ENCODE data around the gene SSTR5.

SSTR5 gene

DNA sequence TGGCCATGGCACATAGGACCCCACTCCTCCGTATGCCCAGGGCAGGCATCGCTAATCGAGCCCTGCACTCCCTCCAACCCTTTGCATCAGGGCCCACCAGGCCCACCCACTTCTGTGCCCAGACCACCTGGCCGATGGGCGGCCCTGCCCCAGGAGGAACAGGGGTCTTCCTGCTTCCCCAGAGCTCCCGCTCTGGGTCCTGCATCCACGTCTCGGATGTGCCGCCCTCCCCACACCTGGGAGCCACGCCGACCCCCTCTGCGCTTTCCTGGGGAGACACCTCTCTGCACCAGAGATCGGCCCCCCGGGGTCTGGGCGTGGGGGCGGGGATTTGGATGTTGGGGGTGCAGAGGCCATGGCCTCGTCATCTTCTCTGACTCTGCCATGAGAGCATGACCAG lies 21.1 kb upstream of the SSTR5 start:
- TF ChIP-seq SUZ12 (IDR thresholded peaks at IDR 0.05; ENCODE audit: extremely low read depth, insufficient read depth, insufficient read length) (no peak), ZNF274 (IDR thresholded peaks at IDR 0.05; ENCODE audit: low read depth, low read length) (no peak), YY1 (IDR thresholded peaks at IDR 0.05; ENCODE audit: insufficient read depth, insufficient read length) (no peak)
- Histone ChIP-seq H3K36me3 (ENCODE audit: insufficient read depth, insufficient read length, low read length) (no peaks in the 10 kb centered on the region), H3K4me3 (ENCODE audit: insufficient read length, low read depth) (no peak overlapping the region), H3K27me3 (ENCODE audit: insufficient read depth, insufficient read length) (no peaks in the 10 kb centered on the region), H3K4me1 (ENCODE audit: insufficient read depth, insufficient read length) (peaks cover 19% of the 10 kb centered on the region), H3K9ac (ENCODE audit: insufficient read length, low read depth) (peak overlapping the region; percentile 8), H3K9me3 (ENCODE audit: insufficient read depth, low read length) (no peaks in the 10 kb centered on the region)
- DNase-seq (ENCODE audit: low read depth, low spot score): no peak

DNA sequence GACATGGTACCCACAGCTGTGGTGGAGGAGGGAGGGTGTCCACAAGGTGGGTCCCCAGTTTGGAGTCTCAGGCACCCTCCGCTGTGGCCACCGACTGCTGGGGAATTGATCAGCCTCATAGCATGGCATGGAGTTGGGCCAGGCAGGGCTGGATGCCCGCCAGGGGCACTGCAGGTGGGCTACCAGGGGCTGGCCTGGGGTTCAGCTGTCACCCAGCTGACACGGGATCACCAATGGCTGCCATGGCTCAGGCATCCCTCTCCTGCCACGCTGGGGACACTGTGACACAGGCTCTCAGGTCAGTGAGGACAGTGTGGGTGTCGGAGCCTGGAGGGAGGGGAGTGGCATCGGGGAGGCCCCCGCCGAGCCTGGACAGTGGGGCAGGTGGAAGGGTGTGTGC lies 19.8 kb upstream of the SSTR5 start:
- no peak for DNase-seq (ENCODE audit: low read depth, low spot score)
- Histone ChIP-seq H3K9ac (ENCODE audit: insufficient read length, low read depth) (peak overlapping the region; percentile 42), H3K27me3 (ENCODE audit: insufficient read depth, insufficient read length) (no peaks in the 10 kb centered on the region), H3K4me3 (ENCODE audit: insufficient read length, low read depth) (no peak overlapping the region), H3K4me1 (ENCODE audit: insufficient read depth, insufficient read length) (peaks cover 18% of the 10 kb centered on the region), H3K36me3 (ENCODE audit: insufficient read depth, insufficient read length, low read length) (no peaks in the 10 kb centered on the region), H3K9me3 (ENCODE audit: insufficient read depth, low read length) (no peaks in the 10 kb centered on the region; the same call in 1 of the 2 replicates)
- no peak for TF ChIP-seq YY1 (IDR thresholded peaks at IDR 0.05; ENCODE audit: insufficient read depth, insufficient read length)

DNA sequence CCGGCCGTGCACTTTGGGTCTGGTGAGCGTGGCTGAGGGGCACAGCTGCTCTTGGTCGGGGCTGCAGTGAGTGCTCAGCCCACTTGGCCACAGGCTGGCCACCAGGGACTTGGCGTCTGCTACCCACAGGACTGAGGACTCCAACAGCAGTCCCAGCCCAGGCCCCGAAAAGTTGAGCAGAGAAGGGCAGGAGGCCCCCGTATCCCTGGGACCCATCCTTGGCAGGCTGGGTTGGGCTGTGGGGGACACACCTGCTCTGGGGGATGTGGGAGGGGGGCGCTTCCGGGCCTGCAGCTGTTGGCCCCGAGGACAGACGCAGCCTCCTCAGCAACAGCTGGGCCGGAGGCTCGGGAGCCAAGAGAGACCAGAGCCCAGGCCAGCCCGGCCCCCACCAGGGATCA lies 19.4 kb upstream of the SSTR5 start:
- H3K36me3 ChIP-seq (ENCODE audit: insufficient read depth, insufficient read length, low read length): no peaks in the 10 kb centered on the region
- H3K9me3 ChIP-seq (ENCODE audit: insufficient read depth, low read length): no peaks in the 10 kb centered on the region; the same call in 1 of the 2 replicates
- H3K9ac ChIP-seq (ENCODE audit: insufficient read length, low read depth): peak overlapping the region; percentile 42
- TF ChIP-seq SUZ12 (IDR thresholded peaks at IDR 0.05; ENCODE audit: extremely low read depth, insufficient read depth, insufficient read length) (no peak), YY1 (IDR thresholded peaks at IDR 0.05; ENCODE audit: insufficient read depth, insufficient read length) (no peak), ZNF274 (IDR thresholded peaks at IDR 0.05; ENCODE audit: low read depth, low read length) (no peak)
- peaks cover 14% of the 10 kb centered on the region for H3K4me1 ChIP-seq (ENCODE audit: insufficient read depth, insufficient read length)
- no peak overlapping the region for H3K4me3 ChIP-seq (ENCODE audit: insufficient read length, low read depth)
- H3K27me3 ChIP-seq (ENCODE audit: insufficient read depth, insufficient read length): no peaks in the 10 kb centered on the region
- no peak for DNase-seq (ENCODE audit: low read depth, low spot score)

DNA sequence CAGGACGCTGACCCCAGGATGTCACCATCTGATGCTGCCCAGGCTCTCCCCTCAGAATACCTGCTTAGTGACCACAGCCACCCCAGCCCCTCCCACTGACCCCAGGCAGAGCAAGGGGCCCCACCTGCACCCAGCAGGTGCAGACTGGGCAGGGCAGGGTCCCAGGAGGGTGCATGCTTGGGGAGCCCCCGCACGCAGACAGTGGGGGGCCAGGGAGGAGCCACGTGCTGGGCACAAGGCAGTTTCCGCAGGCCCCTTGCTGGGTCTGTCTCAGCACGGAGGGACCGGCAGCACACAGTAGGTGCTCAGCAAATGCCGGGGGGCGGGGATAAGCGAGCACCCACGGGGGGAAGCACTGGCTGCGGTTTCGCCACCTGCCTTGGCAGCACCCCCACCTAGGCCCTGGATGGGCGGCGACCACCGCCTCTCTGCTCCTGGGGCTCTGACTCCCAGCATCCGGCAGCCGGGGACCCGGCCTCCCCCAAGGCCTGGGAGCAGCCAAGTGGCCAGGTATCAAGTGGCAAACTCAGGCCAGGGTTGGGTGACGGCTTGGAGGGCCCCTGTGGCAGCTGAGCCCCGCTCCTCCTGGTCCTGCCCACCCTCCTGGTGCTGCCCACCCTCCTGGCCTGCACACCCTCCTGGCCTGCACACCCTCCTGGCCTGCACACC lies 18.7 kb upstream of the SSTR5 start:
- no peak overlapping the region for H3K4me3 ChIP-seq (ENCODE audit: insufficient read length, low read depth)
- H3K9ac ChIP-seq (ENCODE audit: insufficient read length, low read depth): no peak overlapping the region
- DNase-seq (ENCODE audit: low read depth, low spot score): no peak
- TF ChIP-seq ZNF274 (IDR thresholded peaks at IDR 0.05; ENCODE audit: low read depth, low read length): no peak
- TF ChIP-seq YY1 (IDR thresholded peaks at IDR 0.05; ENCODE audit: insufficient read depth, insufficient read length): no peak
- TF ChIP-seq SUZ12 (IDR thresholded peaks at IDR 0.05; ENCODE audit: extremely low read depth, insufficient read depth, insufficient read length): no peak
- peaks cover 3% of the 10 kb centered on the region; the same call in 1 of the 2 replicates for H3K9me3 ChIP-seq (ENCODE audit: insufficient read depth, low read length)
- no peaks in the 10 kb centered on the region for H3K27me3 ChIP-seq (ENCODE audit: insufficient read depth, insufficient read length)
- H3K4me1 ChIP-seq (ENCODE audit: insufficient read depth, insufficient read length): peaks cover 9% of the 10 kb centered on the region
- H3K36me3 ChIP-seq (ENCODE audit: insufficient read depth, insufficient read length, low read length): no peaks in the 10 kb centered on the region

DNA sequence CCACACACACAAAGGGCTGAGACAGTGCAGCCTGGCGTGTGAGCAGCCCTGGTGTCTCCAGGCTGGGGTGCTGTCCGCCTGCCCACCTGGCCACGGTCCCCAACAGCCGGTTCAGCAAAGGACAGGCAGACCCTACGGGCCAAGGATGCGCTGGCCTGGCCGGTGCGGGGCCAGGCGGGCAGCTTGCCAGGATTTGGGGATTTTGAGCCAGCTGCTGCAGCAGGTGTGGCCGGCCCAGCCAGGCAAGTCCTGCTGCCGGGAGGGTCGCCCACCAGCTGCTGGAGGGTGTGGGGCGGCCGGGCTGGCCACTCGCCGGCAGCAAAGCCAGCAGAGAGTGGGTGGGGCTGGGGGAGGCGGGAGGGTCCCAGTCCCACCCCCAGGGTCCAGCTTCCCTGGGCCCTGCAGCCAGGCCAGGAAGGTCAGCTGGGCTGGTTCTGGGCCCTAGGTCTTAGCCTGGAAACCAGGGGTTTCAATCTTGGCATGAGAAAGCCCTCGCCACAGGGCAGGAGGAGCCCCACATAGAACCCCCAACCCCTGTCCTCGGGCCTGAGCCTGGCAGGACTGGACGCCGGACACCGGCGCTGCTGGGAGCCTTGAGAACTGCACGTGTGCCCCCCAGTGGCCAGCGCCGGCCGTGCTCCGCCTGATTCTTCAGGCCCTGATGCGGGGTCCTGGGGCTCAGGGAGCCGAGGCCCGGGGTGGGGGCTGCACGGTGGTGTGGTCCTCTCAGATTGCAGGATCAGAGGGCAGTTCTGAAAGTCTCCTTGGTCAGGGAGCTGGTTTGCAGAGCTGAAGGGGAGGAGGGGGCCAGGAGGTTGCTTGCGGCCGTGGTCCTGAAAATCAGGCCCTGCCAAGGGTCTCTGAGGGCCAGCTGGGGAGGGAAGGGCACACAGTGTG lies 17.6 kb upstream of the SSTR5 start:
- peak; percentile 30 for DNase-seq (ENCODE audit: low read depth, low spot score)
- H3K36me3 ChIP-seq (ENCODE audit: insufficient read depth, insufficient read length, low read length): no peaks in the 10 kb centered on the region
- peaks cover 3% of the 10 kb centered on the region for H3K4me1 ChIP-seq (ENCODE audit: insufficient read depth, insufficient read length)
- H3K4me3 ChIP-seq (ENCODE audit: insufficient read length, low read depth): no peak overlapping the region
- peaks cover 9% of the 10 kb centered on the region for H3K9me3 ChIP-seq (ENCODE audit: insufficient read depth, low read length)
- H3K9ac ChIP-seq (ENCODE audit: insufficient read length, low read depth): peak overlapping the region; percentile 56
- H3K27me3 ChIP-seq (ENCODE audit: insufficient read depth, insufficient read length): no peaks in the 10 kb centered on the region
- TF ChIP-seq YY1 (IDR thresholded peaks at IDR 0.05; ENCODE audit: insufficient read depth, insufficient read length) (no peak), SUZ12 (IDR thresholded peaks at IDR 0.05; ENCODE audit: extremely low read depth, insufficient read depth, insufficient read length) (no peak), ZNF274 (IDR thresholded peaks at IDR 0.05; ENCODE audit: low read depth, low read length) (no peak)

DNA sequence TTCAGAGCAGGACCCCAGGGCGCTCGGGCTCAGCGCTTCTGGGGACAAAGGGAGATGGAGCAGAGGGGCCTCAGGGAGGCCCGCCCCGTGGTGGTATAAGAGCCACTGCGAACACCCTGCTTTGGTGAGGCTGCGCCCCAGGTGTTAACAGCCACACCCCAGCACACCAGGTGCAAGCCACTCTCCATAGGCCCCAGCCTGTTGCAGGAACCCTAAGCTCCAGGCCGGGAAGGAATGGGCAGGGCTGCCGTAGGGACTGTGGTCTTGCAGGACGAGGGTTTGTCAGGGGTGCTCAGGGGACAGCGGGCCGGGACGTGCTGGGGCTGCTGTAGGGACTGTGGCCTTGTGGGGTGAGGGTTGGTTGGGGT lies 17.0 kb upstream of the SSTR5 start:
- H3K9ac ChIP-seq (ENCODE audit: insufficient read length, low read depth): no peak overlapping the region
- H3K27me3 ChIP-seq (ENCODE audit: insufficient read depth, insufficient read length): no peaks in the 10 kb centered on the region
- TF ChIP-seq ZNF274 (IDR thresholded peaks at IDR 0.05; ENCODE audit: low read depth, low read length) (no peak), YY1 (IDR thresholded peaks at IDR 0.05; ENCODE audit: insufficient read depth, insufficient read length) (no peak), SUZ12 (IDR thresholded peaks at IDR 0.05; ENCODE audit: extremely low read depth, insufficient read depth, insufficient read length) (no peak)
- no peak for DNase-seq (ENCODE audit: low read depth, low spot score)
- peaks cover 9% of the 10 kb centered on the region for H3K9me3 ChIP-seq (ENCODE audit: insufficient read depth, low read length)
- no peaks in the 10 kb centered on the region for H3K36me3 ChIP-seq (ENCODE audit: insufficient read depth, insufficient read length, low read length)
- no peak overlapping the region for H3K4me3 ChIP-seq (ENCODE audit: insufficient read length, low read depth)
- peaks cover 2% of the 10 kb centered on the region for H3K4me1 ChIP-seq (ENCODE audit: insufficient read depth, insufficient read length)

DNA sequence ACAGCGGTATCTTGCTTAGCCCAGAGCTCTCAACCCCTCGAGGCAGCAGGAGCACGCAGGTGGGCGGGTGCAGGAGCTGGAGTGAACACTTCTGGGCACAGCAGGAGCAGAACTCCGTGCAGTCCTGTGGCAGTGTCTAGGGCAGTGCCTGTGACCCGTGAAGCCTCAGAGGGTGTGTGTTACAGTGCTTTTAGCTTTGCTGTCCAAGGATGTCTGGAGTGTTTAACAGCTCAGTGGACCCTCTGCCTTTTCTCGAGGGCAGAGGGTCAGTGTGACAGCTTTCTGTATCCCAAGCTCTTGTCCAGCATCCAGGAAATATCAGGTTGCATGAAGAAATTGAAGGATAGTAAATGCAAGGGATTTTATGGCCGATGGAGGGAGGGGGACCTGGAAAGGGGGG lies 16.4 kb upstream of the SSTR5 start:
- no peak overlapping the region for H3K4me3 ChIP-seq (ENCODE audit: insufficient read length, low read depth)
- H3K9me3 ChIP-seq (ENCODE audit: insufficient read depth, low read length): peaks cover 9% of the 10 kb centered on the region
- H3K9ac ChIP-seq (ENCODE audit: insufficient read length, low read depth): no peak overlapping the region
- peaks cover 4% of the 10 kb centered on the region for H3K4me1 ChIP-seq (ENCODE audit: insufficient read depth, insufficient read length)
- H3K36me3 ChIP-seq (ENCODE audit: insufficient read depth, insufficient read length, low read length): no peaks in the 10 kb centered on the region
- no peaks in the 10 kb centered on the region for H3K27me3 ChIP-seq (ENCODE audit: insufficient read depth, insufficient read length)
- no peak for DNase-seq (ENCODE audit: low read depth, low spot score)
- no peak for TF ChIP-seq ZNF274 (IDR thresholded peaks at IDR 0.05; ENCODE audit: low read depth, low read length)
- TF ChIP-seq SUZ12 (IDR thresholded peaks at IDR 0.05; ENCODE audit: extremely low read depth, insufficient read depth, insufficient read length): no peak
- no peak for TF ChIP-seq YY1 (IDR thresholded peaks at IDR 0.05; ENCODE audit: insufficient read depth, insufficient read length)
